GM12873 (cell line): ENCODE measurements around the gene MIX23.

Source experiments
- TF ChIP-seq, protein P1 (sequence below): IDR thresholded peaks from 2 replicates; pipeline ENCODE4 v1.5.1; 2012; ENCODE audit warnings: low read depth, mild to moderate bottlenecking, moderate library complexity, low read length, control low read depth; ENCODE audit not compliant: insufficient read depth; ENCODE audit errors: missing control alignments

Gene MIX23

DNA sequence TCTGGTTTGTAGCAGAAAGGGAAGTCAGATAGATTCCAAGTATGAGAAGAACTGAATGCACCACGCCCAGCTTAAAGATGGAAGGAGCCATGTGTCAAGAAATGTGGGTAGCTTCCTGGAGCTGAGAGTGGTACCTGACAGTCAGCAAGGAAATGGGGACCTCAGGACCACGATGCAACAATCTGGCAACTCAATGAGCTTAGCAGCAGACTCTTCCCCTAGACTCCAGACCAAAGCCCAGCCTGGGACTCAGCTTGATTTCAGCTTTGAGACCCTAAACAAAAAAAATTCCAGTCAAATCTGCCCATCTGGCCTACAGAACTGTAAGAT lies 24.4 kb downstream of the MIX23 start:
- TF ChIP-seq, protein P1, sequence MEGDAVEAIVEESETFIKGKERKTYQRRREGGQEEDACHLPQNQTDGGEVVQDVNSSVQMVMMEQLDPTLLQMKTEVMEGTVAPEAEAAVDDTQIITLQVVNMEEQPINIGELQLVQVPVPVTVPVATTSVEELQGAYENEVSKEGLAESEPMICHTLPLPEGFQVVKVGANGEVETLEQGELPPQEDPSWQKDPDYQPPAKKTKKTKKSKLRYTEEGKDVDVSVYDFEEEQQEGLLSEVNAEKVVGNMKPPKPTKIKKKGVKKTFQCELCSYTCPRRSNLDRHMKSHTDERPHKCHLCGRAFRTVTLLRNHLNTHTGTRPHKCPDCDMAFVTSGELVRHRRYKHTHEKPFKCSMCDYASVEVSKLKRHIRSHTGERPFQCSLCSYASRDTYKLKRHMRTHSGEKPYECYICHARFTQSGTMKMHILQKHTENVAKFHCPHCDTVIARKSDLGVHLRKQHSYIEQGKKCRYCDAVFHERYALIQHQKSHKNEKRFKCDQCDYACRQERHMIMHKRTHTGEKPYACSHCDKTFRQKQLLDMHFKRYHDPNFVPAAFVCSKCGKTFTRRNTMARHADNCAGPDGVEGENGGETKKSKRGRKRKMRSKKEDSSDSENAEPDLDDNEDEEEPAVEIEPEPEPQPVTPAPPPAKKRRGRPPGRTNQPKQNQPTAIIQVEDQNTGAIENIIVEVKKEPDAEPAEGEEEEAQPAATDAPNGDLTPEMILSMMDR, result no peak

DNA sequence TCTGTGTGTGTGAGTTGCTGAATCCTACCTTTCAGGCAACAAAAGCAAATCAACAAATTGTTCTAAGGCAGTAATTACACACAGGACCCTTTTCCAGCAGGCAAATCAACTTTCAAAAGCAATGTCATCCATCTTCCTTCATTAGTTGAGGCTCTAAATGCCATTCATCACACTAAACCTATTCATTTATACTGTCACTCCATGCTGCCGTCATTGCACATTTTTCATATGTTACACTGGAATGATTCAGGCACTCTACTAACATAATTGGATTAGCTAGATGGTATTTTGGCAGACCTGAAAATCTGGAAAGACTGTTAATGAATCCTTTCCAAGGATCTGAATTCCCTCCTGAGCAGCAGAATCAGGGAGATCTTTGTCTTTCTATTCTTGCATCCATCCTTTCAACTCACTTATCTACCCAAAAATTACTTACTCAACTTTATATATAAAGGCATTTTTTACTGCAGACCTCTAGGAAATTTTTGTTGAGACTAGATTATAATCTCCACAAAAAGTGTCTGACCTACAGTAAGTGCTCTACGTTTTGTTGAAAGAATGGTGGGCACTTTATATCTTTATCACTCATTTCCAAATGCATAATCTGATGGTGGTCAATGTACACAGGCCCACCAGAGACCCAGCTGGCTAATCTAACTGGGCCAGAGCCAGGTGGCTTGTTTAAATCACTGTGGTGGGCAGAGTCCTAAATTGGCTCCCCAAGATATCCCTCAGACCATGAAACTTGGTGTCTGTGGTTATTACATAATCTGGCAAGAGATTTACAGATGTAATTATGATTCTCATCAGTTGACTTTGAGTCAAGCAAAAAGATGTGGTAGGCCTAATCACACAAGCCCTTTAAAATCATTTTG lies 25.0 kb downstream of the MIX23 start:
- TF ChIP-seq, protein P1, result no peak

DNA sequence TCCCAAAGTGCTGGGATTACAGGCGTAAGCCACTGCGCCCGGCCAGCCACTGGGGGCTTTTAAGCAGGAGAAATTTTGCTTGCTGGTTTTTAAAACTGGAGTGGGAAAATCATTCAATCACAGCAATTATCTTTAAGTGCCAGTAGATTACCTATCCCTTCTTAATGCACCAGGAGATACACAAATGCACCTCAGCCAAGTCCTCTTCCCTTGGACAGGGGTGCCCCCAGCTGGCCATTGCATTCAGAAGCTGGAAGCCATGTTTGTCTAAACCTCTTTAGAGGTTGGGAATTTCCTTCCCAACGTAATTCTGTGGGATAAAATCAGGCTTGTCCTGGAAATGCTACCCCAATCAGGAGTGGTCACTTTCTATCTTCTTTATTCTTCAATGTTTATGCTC lies 26.6 kb downstream of the MIX23 start:
- TF ChIP-seq, protein P1, result peak; percentile 56

DNA sequence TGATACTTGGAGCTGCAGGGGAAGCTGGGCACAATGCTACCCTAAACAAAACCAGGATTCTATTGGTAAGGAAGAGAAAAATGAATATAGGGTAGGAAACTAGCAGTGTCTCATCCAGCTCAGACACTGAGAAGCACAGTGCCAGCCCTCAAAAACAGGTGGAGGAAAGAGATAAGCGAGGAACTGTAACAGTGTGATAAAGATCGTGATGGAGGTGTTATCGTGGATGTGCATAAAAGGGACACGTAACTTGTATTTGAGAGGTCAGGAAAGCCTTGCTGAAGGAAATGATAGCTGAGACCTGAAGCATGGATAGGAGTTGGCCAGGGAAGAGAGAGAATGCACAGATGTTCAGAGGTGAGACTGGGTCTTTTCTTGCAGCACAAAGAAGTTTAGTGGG lies 27.4 kb downstream of the MIX23 start:
- TF ChIP-seq, protein P1, result no peak

DNA sequence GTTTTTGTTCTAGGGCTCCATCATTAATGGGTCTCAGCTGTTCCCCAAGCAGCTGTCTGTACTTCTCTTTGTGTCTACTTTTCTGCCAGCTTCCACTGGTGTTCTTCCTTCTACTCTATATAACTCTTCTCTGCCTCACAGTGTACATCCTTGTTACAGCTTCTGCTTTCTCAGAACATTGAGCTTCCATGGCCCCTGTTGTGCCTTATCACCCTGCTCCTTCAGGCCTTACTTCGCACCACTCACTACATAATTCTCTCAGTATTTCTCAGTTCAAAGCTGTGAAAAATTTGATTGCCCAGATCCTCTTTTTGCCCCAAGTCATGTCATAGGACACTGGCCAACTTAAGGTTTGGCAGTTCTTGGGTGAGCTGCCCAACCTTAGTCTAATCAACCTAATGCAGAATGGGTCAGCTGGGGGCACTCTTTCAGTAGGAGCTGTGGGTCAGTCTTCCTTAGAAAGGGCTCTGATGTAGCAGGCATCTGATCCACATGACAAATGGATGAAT lies 29.1 kb downstream of the MIX23 start:
- TF ChIP-seq, protein P1, result no peak

DNA sequence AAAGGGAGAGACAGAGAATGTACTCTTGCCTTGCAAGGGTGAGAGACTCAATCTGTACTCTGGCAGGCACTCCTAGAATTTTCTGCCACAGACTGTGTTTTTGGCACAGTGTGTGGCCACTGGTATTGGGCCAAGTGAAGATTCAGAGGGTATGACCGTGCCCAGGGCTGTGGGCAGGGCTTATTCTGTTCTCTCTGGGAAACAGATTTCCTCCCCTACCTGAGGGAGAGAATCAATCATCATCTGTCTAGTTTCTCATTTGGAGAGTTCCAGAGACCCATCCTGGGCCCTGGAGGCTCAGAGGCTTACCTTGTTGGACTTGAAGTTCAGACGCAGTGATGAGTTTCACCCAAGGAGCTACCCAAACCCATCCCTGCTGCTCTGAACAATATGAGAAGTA lies 29.8 kb downstream of the MIX23 start:
- TF ChIP-seq, protein P1, result no peak

DNA sequence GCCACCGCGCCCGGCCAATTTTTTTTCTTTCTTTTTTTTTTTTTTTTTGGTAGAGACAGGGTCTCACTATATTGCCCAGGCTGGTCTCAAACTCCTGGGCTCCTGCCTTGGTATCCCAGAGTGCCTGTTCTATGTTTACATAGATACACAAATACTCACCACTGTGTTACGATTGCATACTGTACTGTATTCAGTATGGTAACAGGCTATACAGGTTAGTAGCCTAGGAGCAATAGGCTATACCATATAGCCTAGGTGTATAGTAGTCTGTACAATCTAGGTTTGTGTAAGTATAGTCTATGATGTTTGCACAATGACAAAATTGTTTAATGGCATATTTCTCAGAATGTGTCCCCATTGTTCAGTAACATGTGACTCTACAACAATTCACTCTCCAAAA lies 31.4 kb downstream of the MIX23 start:
- TF ChIP-seq, protein P1, result no peak
